Measurements from ENCODE around the gene COG3.

DNA sequence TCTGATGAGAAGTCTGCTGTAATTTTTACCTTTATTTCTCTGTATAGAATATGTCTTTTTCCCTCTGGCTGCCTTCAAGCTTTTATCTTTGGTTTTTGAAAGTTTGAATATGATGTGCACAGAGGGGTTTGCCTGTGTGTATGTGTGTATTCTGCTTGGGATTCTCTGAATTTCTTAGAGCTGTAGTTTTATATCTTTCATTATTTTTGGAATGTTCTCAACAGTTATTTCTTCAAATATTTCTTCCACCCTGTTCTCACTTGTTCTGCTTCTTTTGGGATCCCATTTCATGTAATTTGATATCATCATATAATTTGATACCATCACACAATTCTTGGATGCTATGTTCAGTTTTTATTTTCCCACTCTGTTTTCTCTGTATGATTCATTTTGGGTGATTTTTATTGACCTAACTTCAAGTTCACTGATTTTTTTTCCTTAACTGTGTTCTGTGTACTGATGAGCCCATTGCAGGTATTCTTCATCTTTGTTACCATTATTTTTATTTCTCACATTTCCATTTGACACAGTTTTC lies 7.5 kb downstream of the COG3 start:
- TF ChIP-seq POLR2AphosphoS5 (IDR thresholded peaks at IDR 0.05; ENCODE audit: low read depth, low read length), result no peak
- TF ChIP-seq SPI1 (IDR thresholded peaks at IDR 0.05; ENCODE audit: low read depth, low read length), result no peak
- no peak for TF ChIP-seq POLR2A (IDR thresholded peaks at IDR 0.05; ENCODE audit: low read depth, low read length)
- no peak for TF ChIP-seq PAX5 (IDR thresholded peaks at IDR 0.05; ENCODE audit: insufficient read depth, low read length, severe bottlenecking)
- no peak for TF ChIP-seq TAF1 (IDR thresholded peaks at IDR 0.05; ENCODE audit: low read depth, low read length)
- no peak for TF ChIP-seq POU2F2 (IDR thresholded peaks at IDR 0.05; ENCODE audit: low read depth, low read length)
